ENCODE measurements around the gene DSCAML1.

The DSCAML1 gene

GRCh38 chr11:117511483-117511930, 285.5 kb downstream of the DSCAML1 start:
- no peak for DNase-seq

- no peak for DNase-seq
Measured at GRCh38 chr11:117510646-117511045, 286.4 kb downstream of the DSCAML1 start.

GRCh38 chr11:117509543-117509942, 287.5 kb downstream of the DSCAML1 start:
- DNase-seq, result no peak

GRCh38 chr11:117506971-117507370, 290.0 kb downstream of the DSCAML1 start:
- peak; percentile 68 for DNase-seq

GRCh38 chr11:117505285-117505970, 291.6 kb downstream of the DSCAML1 start:
- no peak for DNase-seq

- DNase-seq, result no peak
Measured at GRCh38 chr11:117502779-117503100, 294.3 kb downstream of the DSCAML1 start.

GRCh38 chr11:117502015-117502778, 294.8 kb downstream of the DSCAML1 start:
- peak; percentile 73 for DNase-seq

GRCh38 chr11:117501237-117501898, 295.6 kb downstream of the DSCAML1 start:
- no peak for DNase-seq

GRCh38 chr11:117498791-117499190, 298.2 kb downstream of the DSCAML1 start:
- no peak for DNase-seq

- no peak for DNase-seq
Measured at GRCh38 chr11:117497206-117497951, 299.6 kb downstream of the DSCAML1 start.

GRCh38 chr11:117495357-117495756, 301.7 kb downstream of the DSCAML1 start:
- DNase-seq, result no peak

GRCh38 chr11:117492578-117493251, 304.3 kb downstream of the DSCAML1 start:
- peak; percentile 95 for DNase-seq

GRCh38 chr11:117490911-117491310, 306.1 kb downstream of the DSCAML1 start:
- no peak for DNase-seq

GRCh38 chr11:117489999-117490679, 306.9 kb downstream of the DSCAML1 start:
- DNase-seq, result peak; percentile 71

GRCh38 chr11:117488996-117489952, 307.7 kb downstream of the DSCAML1 start:
- no peak for DNase-seq

- DNase-seq, result no peak
Measured at GRCh38 chr11:117486059-117486458, 311.0 kb downstream of the DSCAML1 start.

- DNase-seq, result no peak
Measured at GRCh38 chr11:117484156-117484555, 312.9 kb downstream of the DSCAML1 start.

- no peak for DNase-seq
Measured at GRCh38 chr11:117483372-117483771, 313.6 kb downstream of the DSCAML1 start.

- DNase-seq, result no peak
Measured at GRCh38 chr11:117482881-117483280, 314.1 kb downstream of the DSCAML1 start.

- no peak for DNase-seq
Measured at GRCh38 chr11:117481885-117482284, 315.1 kb downstream of the DSCAML1 start.

GRCh38 chr11:117481036-117481435, 316.0 kb downstream of the DSCAML1 start:
- DNase-seq, result no peak

All from eye (tissue), 1 donor.